Activated T-cell treated with anti-CD3 and anti-CD28 coated beads, Interleukin-2, amount 50 U/mL, for 48 hours (primary cell): ENCODE results near the gene PTPN11.

ENCODE experiments used
- DNase-seq, 2 experiments: peaks; one replicate each; pipeline ENCODE4 v3.0.0-alpha.2; 2020

PTPN11 gene

GRCh38 chr12:112555621-112556233 lies 137.0 kb downstream of the PTPN11 start:
- no peak for DNase-seq

- DNase-seq: no peak
These were observed 139.3 kb downstream of the PTPN11 start for GRCh38 chr12:112557951-112558630.
